Measurements from ENCODE around the gene DCAF11. TPM values are rescaled to one million over a fixed set of nuclear protein-coding genes. Genes with fewer than 3 reads are reported as not detected.

DCAF11 gene
- total RNA-seq, 1 donor from 2014 or later = 26.9 TPM

GRCh38 chr14:24075485-24076301 lies 38.9 kb upstream of the DCAF11 start:
- no peaks in the 10 kb centered on the region for H4K20me1 ChIP-seq (ENCODE audit: insufficient read depth, low read length)
- H3K27me3 ChIP-seq (ENCODE audit: insufficient read depth, low read length) = peaks cover 18% of the 10 kb centered on the region
- FAIRE-seq (no peak), DNase-seq (ENCODE audit: low read depth) (no peak)
- H3K27ac Mint-ChIP-seq (ENCODE audit: unreplicated experiment) = no peak overlapping the region
- TF ChIP-seq CTCF (IDR thresholded peaks at IDR 0.05; ENCODE audit: insufficient read depth, low read depth, low read length) (no peak), EZH2 (IDR thresholded peaks at IDR 0.05; ENCODE audit: insufficient read depth, low read length) (no peak)
- H3K4me1 ChIP-seq (ENCODE audit: insufficient read depth, low read length) = peaks cover 2% of the 10 kb centered on the region
- no peaks in the 10 kb centered on the region for H3K9me3 ChIP-seq (ENCODE audit: insufficient read depth, low read depth, low read length)
- peaks cover 2% of the 10 kb centered on the region for H3K36me3 Mint-ChIP-seq (ENCODE audit: low read depth, unreplicated experiment)
- H3K4me3 Mint-ChIP-seq (ENCODE audit: unreplicated experiment) = no peak overlapping the region
- H2AFZ ChIP-seq (ENCODE audit: low read depth, low read length) = no peak overlapping the region
- H3K27me3 Mint-ChIP-seq (ENCODE audit: low read depth, unreplicated experiment) = peaks cover 72% of the 10 kb centered on the region
- no peaks in the 10 kb centered on the region for H3K4me1 Mint-ChIP-seq (ENCODE audit: low read depth, unreplicated experiment)
- no peak overlapping the region for H3K4me2 ChIP-seq (ENCODE audit: low read length)
- H3K4me3 ChIP-seq (ENCODE audit: insufficient read depth, low read depth, low read length) = no peak overlapping the region
- no peak overlapping the region for H3K27ac ChIP-seq (ENCODE audit: low read depth, low read length)
- H3K79me2 ChIP-seq (ENCODE audit: insufficient read depth, low read length) = no peaks in the 10 kb centered on the region
- H3K9me3 Mint-ChIP-seq (ENCODE audit: unreplicated experiment) = no peaks in the 10 kb centered on the region
- H3K9ac ChIP-seq (ENCODE audit: low read length) = no peak overlapping the region
- no peaks in the 10 kb centered on the region for H3K36me3 ChIP-seq (ENCODE audit: insufficient read depth, low read length)

- Histone ChIP-seq H3K79me2 (ENCODE audit: insufficient read depth, low read length) (no peaks in the 10 kb centered on the region), H3K4me3 (ENCODE audit: insufficient read depth, low read depth, low read length) (no peak overlapping the region), H3K4me2 (ENCODE audit: low read length) (no peak overlapping the region), H3K27ac (ENCODE audit: low read depth, low read length) (no peak overlapping the region), H4K20me1 (ENCODE audit: insufficient read depth, low read length) (no peaks in the 10 kb centered on the region), H3K4me1 (ENCODE audit: insufficient read depth, low read length) (peaks cover 7% of the 10 kb centered on the region), H3K9me3 (ENCODE audit: insufficient read depth, low read depth, low read length) (no peaks in the 10 kb centered on the region), H2AFZ (ENCODE audit: low read depth, low read length) (no peak overlapping the region), H3K9ac (ENCODE audit: low read length) (no peak overlapping the region), H3K27me3 (ENCODE audit: insufficient read depth, low read length) (peaks cover 20% of the 10 kb centered on the region), H3K36me3 (ENCODE audit: insufficient read depth, low read length) (no peaks in the 10 kb centered on the region)
- peaks cover 70% of the 10 kb centered on the region for H3K27me3 Mint-ChIP-seq (ENCODE audit: low read depth, unreplicated experiment)
- FAIRE-seq = no peak
- peaks cover 2% of the 10 kb centered on the region for H3K36me3 Mint-ChIP-seq (ENCODE audit: low read depth, unreplicated experiment)
- TF ChIP-seq CTCF (IDR thresholded peaks at IDR 0.05; ENCODE audit: insufficient read depth, low read depth, low read length) (no peak), EZH2 (IDR thresholded peaks at IDR 0.05; ENCODE audit: insufficient read depth, low read length) (no peak)
- DNase-seq (ENCODE audit: low read depth) = no peak
- no peak overlapping the region for H3K4me3 Mint-ChIP-seq (ENCODE audit: unreplicated experiment)
- H3K9me3 Mint-ChIP-seq (ENCODE audit: unreplicated experiment) = no peaks in the 10 kb centered on the region
- H3K27ac Mint-ChIP-seq (ENCODE audit: unreplicated experiment) = no peak overlapping the region
- H3K4me1 Mint-ChIP-seq (ENCODE audit: low read depth, unreplicated experiment) = no peaks in the 10 kb centered on the region
Observed at GRCh38 chr14:24076302-24076601, 38.3 kb upstream of the DCAF11 start.

- TF ChIP-seq CTCF (IDR thresholded peaks at IDR 0.05; ENCODE audit: insufficient read depth, low read depth, low read length) (no peak), EZH2 (IDR thresholded peaks at IDR 0.05; ENCODE audit: insufficient read depth, low read length) (no peak)
- Histone ChIP-seq H3K27ac (ENCODE audit: low read depth, low read length) (no peak overlapping the region), H3K79me2 (ENCODE audit: insufficient read depth, low read length) (no peaks in the 10 kb centered on the region), H3K4me3 (ENCODE audit: insufficient read depth, low read depth, low read length) (no peak overlapping the region), H3K36me3 (ENCODE audit: insufficient read depth, low read length) (no peaks in the 10 kb centered on the region), H3K27me3 (ENCODE audit: insufficient read depth, low read length) (peaks cover 22% of the 10 kb centered on the region), H3K9ac (ENCODE audit: low read length) (no peak overlapping the region), H3K4me2 (ENCODE audit: low read length) (no peak overlapping the region), H3K4me1 (ENCODE audit: insufficient read depth, low read length) (peaks cover 10% of the 10 kb centered on the region), H2AFZ (ENCODE audit: low read depth, low read length) (no peak overlapping the region), H3K9me3 (ENCODE audit: insufficient read depth, low read depth, low read length) (no peaks in the 10 kb centered on the region), H4K20me1 (ENCODE audit: insufficient read depth, low read length) (no peaks in the 10 kb centered on the region)
- DNase-seq (ENCODE audit: low read depth) (no peak), FAIRE-seq (no peak)
- Mint-ChIP-seq H3K27ac (ENCODE audit: unreplicated experiment) (no peak overlapping the region), H3K27me3 (ENCODE audit: low read depth, unreplicated experiment) (peaks cover 70% of the 10 kb centered on the region), H3K4me1 (ENCODE audit: low read depth, unreplicated experiment) (no peaks in the 10 kb centered on the region), H3K36me3 (ENCODE audit: low read depth, unreplicated experiment) (no peaks in the 10 kb centered on the region), H3K9me3 (ENCODE audit: unreplicated experiment) (no peaks in the 10 kb centered on the region), H3K4me3 (ENCODE audit: unreplicated experiment) (no peak overlapping the region)
Observed at GRCh38 chr14:24077086-24077485, 37.5 kb upstream of the DCAF11 start.

All from astrocyte (in vitro differentiated cells and primary cell).